Stimulated activated naive CD8-positive, alpha-beta T cell treated with anti-CD3 and anti-CD28 coated beads, Interleukin-15, Interleukin-2, amounts not matched to agents 100 U/mL and 50 U/mL, for 24 hours (primary cell): ENCODE data around the gene PFKFB3.

ENCODE experiments used
- ATAC-seq: fragments of 150-1000 bp; cut with Tn5 transposase; one replicate; pipeline ENCODE4 v1.10.0; 2021
- DNase-seq: peaks from one replicate; pipeline ENCODE4 v3.0.0; 2021

PFKFB3 gene

DNA sequence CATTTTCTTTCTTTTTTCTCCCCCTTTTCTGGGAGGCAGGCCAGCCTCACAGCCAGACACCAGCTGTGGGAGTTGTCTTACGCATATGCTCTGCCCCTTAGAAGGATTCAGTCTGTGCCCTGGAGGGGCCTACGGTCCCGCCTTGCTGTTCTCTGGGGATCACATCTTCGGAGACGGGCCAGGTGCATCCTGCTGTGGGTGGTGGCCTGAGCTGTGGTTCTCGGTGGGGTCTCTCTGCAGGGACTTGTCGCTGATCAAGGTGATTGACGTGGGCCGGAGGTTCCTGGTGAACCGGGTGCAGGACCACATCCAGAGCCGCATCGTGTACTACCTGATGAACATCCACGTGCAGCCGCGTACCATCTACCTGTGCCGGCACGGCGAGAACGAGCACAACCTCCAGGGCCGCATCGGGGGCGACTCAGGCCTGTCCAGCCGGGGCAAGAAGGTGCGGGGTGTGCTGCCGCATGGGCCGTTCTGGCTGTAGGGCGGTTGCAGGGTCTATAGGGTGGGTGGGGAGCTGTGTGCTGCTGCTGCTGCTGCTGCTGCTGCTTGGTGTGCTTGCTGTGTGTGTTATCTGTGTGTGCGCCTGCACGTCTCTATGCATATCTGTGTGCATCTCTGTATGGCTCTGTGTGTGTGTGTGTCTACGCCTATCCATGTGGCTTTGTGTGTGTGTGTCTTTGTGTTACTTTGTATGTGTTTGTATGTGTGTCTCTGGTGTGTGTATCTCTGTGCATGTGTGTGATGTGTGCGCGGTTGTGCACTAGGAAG is 17.9 kb downstream of the PFKFB3 start:
- ATAC-seq (no peak), DNase-seq (no peak)

DNA sequence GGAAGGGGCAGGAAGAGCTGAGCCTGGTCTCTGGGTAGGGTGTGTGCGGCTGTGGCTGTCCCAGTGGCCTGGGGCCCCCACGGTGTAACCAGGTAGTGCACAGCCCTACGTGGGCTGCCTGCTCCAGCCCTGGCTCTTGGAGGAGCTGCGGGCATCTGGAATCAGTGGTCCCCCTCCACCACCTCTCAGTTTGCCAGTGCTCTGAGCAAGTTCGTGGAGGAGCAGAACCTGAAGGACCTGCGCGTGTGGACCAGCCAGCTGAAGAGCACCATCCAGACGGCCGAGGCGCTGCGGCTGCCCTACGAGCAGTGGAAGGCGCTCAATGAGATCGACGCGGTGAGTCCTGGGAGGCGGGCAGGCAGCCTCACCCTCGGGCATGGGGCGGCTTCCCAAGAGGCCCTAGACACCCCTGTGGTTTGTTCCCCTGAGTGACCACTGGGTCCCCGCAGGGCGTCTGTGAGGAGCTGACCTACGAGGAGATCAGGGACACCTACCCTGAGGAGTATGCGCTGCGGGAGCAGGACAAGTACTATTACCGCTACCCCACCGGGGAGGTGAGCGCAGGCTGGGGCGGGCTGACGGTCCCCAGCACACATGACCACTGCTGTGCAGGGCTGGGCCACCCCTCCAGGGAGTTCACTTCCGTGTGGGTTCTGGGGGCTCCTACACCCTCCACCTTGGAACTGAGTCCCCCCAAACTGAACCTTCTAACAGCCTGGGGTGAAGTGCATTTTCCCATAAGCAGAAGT is 18.6 kb downstream of the PFKFB3 start:
- no peak for DNase-seq
- ATAC-seq: no peak

DNA sequence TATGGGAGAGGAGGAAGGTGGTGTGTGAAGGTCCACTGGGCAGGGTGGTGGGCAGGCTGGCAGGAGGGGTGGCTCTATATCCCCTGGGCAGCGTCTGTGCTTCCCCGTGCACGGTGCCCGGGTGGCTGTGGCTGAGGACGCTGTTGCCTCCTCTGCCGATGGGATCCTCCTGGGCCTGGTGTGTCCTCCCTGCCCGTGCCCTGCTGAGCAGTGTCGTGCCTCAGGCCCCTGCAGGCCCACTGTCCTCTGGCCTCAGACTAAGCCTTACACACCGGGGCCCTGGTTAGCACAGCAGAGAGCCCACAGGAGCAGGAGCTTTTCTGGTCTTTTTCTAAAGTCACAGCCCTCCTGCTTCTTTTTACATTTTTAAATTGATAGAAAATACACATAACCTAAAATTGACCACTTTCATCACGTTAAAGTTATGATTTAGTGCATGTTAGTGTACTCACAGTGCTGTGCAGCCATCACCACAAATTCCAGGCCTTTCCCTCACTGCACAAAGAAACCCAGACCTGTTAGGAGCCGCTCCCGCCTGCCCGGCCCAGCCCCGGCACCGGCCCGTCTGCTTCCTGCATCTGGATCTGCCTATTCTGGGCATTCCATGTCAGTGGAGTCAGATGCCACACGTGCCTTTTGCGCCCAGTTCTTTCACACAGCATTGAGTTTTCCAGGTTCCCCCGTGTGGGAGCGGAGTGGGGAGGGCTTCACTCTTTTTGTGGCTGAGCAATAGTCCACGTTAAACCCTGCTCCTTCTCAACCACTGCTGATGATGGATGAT is 19.4 kb downstream of the PFKFB3 start:
- ATAC-seq (no peak), DNase-seq (no peak)

- DNase-seq (no peak), ATAC-seq (no peak)
Observed at GRCh38 chr10:6222755-6223154, 20.0 kb downstream of the PFKFB3 start.

GRCh38 chr10:6223981-6224380 is 21.2 kb downstream of the PFKFB3 start:
- ATAC-seq (no peak), DNase-seq (no peak)

GRCh38 chr10:6224781-6225180 is 22.0 kb downstream of the PFKFB3 start:
- ATAC-seq: no peak

DNA sequence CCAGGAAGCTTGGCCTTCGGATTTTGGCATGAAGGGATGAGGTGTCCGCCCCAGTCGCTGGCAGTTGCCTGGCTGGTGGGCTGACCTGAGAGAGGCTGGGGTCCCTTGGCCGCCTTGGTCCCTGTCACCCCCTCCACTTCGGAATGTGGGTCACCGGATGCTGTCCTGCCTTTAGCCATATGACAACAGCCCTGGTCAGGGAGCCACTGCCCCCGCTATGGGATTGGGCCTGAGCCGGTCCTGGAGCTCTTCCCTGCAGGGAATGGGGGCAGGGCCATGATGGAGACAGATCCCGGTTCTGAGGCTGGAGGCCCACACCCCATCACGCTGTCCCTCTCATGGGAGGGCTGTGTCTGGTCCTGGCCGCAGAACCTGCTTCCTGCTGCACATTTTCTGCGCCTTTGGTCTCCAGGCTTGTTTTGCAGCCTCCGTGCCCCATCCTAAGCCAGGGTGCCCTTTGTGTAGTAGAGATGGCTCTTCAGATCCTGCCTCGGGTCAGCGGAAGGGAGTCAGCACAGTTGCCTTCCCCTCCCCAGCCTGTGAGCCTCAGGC is 22.6 kb downstream of the PFKFB3 start:
- no peak for DNase-seq

More at GRCh38 chr10:6224781-6225180, 22.0 kb downstream of the PFKFB3 start:
- DNase-seq: no peak

GRCh38 chr10:6226216-6226615 is 23.5 kb downstream of the PFKFB3 start:
- ATAC-seq: no peak
- DNase-seq: no peak

More for the DNA sequence above, 22.6 kb downstream of the PFKFB3 start:
- ATAC-seq: no peak

DNA sequence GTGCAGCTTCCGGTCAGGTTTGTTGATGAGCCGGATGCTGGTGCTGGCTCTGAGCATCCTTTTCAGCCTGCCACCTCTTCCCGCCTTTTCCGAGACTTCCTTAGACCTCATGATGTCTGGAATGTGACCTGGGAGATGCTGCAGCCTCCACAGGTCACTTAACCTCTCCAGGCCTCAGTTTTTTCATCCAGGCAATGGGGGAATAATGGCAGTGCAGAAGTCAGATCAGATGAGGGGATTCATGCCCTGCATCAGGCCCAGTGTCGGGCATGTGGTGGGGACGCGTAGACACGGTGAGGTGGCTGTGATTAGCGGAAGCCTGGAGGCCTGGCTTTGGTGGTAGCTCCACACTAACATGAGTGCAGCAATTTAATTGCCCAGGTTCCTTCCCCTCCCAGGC is 24.6 kb downstream of the PFKFB3 start:
- ATAC-seq: no peak
- no peak for DNase-seq

DNA sequence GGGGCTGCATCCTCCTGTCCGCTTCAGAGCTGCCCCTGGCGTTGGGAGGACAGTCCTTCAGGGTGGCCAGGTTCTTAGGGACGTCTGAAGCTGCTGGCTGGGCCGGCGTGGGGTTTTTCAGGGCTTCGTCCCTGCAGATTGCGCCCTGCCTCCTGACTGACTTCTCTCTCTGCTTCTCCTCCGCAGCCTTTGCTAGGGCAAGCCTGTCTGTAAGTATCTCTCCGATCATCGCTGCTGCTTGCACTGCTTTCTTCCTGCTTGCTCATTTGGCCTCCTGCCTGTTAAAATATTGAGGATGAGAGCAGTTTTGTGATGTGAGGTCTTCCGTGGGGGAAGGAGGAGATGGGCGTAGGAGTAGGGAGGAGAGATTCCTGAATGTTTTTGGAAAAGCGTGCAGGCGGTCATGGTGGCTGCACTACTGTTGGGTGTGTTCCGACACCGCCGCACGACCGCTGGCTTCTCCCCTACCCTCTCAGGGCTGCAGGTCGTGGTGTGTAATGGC is 25.3 kb downstream of the PFKFB3 start:
- DNase-seq: no peak
- ATAC-seq: no peak

DNA sequence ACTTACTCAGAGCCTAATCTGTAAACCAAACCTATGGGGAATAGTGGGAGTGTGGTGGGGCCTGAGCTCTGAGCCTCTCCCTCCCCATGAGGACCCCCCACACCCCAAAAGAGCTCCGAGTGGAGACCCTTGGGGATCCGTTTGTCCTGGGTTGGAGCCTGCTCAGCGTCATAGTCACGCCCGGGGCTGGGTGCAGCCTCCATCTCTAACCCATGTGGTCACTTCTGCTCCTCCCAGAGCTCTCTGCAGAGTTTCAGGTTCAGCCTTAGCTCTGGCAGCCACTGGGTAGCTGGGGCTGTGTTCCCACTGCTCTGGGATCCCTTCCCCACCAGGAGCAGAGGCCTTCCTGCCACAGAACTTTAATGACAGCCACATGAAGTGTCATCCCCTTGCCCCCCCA is 25.9 kb downstream of the PFKFB3 start:
- no peak for DNase-seq
- ATAC-seq: no peak

DNA sequence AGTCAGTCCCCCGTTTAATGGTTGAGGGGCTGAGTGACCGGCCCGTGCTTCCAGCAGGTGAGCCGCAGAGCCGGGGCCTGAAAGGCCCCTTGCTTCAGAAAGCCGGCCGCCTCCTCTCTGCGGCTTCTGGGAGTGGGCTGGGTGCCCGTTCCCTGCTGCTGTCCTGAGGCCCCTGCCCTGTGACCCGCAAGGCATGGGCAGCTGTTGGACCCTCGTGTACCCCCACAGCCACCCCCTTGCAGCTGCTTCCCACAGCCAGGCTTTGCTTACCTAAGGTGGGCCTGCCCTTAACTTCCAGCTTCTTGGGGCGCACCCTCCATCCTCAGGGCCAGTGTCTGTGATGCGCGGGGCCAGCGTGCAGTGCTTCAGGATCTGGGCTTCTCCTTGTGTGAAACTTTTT is 26.6 kb downstream of the PFKFB3 start:
- DNase-seq: no peak
- no peak for ATAC-seq

- DNase-seq (no peak), ATAC-seq (no peak)
Observed at GRCh38 chr10:6229746-6230145, 27.0 kb downstream of the PFKFB3 start.

GRCh38 chr10:6230315-6230714 is 27.6 kb downstream of the PFKFB3 start:
- DNase-seq (no peak), ATAC-seq (no peak)

GRCh38 chr10:6231146-6231545 is 28.4 kb downstream of the PFKFB3 start:
- DNase-seq: no peak
- no peak for ATAC-seq

GRCh38 chr10:6231730-6232129 is 29.0 kb downstream of the PFKFB3 start:
- ATAC-seq (no peak), DNase-seq (no peak)

- no peak for DNase-seq
Observed at GRCh38 chr10:6232225-6232807, 29.6 kb downstream of the PFKFB3 start.

DNA sequence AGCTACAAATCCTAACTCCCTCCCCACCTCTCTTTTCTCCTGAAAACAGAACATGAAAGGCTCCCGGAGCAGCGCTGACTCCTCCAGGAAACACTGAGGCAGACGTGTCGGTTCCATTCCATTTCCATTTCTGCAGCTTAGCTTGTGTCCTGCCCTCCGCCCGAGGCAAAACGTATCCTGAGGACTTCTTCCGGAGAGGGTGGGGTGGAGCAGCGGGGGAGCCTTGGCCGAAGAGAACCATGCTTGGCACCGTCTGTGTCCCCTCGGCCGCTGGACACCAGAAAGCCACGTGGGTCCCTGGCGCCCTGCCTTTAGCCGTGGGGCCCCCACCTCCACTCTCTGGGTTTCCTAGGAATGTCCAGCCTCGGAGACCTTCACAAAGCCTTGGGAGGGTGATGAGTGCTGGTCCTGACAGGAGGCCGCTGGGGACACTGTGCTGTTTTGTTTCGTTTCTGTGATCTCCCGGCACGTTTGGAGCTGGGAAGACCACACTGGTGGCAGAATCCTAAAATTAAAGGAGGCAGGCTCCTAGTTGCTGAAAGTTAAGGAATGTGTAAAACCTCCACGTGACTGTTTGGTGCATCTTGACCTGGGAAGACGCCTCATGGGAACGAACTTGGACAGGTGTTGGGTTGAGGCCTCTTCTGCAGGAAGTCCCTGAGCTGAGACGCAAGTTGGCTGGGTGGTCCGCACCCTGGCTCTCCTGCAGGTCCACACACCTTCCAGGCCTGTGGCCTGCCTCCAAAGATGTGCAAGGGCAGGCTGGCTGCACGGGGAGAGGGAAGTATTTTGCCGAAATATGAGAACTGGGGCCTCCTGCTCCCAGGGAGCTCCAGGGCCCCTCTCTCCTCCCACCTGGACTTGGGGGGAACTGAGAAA is 30.4 kb downstream of the PFKFB3 start:
- DNase-seq (no peak), ATAC-seq (no peak)

More at GRCh38 chr10:6232225-6232807, 29.6 kb downstream of the PFKFB3 start:
- ATAC-seq: no peak

DNA sequence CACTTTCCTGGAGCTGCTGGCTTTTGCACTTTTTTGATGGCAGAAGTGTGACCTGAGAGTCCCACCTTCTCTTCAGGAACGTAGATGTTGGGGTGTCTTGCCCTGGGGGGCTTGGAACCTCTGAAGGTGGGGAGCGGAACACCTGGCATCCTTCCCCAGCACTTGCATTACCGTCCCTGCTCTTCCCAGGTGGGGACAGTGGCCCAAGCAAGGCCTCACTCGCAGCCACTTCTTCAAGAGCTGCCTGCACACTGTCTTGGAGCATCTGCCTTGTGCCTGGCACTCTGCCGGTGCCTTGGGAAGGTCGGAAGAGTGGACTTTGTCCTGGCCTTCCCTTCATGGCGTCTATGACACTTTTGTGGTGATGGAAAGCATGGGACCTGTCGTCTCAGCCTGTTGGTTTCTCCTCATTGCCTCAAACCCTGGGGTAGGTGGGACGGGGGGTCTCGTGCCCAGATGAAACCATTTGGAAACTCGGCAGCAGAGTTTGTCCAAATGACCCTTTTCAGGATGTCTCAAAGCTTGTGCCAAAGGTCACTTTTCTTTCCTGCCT is 31.1 kb downstream of the PFKFB3 start:
- no peak for DNase-seq
- ATAC-seq: no peak

DNA sequence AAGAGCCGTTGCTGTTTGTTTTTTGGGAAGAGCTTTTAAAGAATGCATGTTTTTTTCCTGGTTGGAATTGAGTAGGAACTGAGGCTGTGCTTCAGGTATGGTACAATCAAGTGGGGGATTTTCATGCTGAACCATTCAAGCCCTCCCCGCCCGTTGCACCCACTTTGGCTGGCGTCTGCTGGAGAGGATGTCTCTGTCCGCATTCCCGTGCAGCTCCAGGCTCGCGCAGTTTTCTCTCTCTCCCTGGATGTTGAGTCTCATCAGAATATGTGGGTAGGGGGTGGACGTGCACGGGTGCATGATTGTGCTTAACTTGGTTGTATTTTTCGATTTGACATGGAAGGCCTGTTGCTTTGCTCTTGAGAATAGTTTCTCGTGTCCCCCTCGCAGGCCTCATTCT is 31.6 kb downstream of the PFKFB3 start:
- no peak for ATAC-seq
- no peak for DNase-seq
